Retinal pigment epithelial cell (primary cell): Measurements from ENCODE around the gene CDH13.

Experiments
- DNase-seq: peaks from one replicate; pipeline ENCODE4 v3.0.0-alpha.2; 2010; ENCODE audit warnings: low read depth
- H3K4me3 ChIP-seq: 2 replicates; pipeline ENCODE4 v1.5.1; 2011; ENCODE audit warnings: mild to moderate bottlenecking, low read length, control low read depth, moderate library complexity
- CTCF ChIP-seq: conservative IDR thresholded peaks from 2 replicates; pipeline ENCODE4 v1.5.1; 2011; ENCODE audit warnings: low read depth, low read length, control low read depth, inconsistent platforms

CDH13 gene

DNA sequence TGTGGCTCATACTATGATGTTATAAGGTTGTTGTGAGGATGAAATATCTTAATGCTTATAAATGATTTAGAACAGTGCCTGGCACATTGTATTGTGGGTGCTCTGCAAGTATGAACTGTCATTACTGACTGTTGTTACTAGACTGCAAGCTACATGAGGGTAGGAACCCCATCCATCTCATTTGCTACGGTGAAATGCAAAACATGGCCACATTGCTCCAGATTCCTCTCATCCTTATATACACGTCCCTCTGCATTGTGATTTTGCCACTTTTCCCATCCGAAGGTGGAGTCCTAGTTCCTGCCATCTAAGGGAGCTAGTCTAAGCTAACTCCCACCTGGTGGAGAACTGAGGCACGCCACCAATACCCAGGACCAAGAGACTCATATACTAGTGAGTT, 1210.8 kb downstream of the CDH13 start:
- no peak for DNase-seq
- no peak overlapping the region for H3K4me3 ChIP-seq
- TF ChIP-seq CTCF: no peak

GRCh38 chr16:83838151-83838550, 1211.4 kb downstream of the CDH13 start:
- TF ChIP-seq CTCF: no peak
- no peak overlapping the region for H3K4me3 ChIP-seq

GRCh38 chr16:83839561-83839960, 1212.8 kb downstream of the CDH13 start:
- TF ChIP-seq CTCF: no peak
- DNase-seq: no peak
- no peak overlapping the region for H3K4me3 ChIP-seq

More at GRCh38 chr16:83838151-83838550, 1211.4 kb downstream of the CDH13 start:
- no peak for DNase-seq

DNA sequence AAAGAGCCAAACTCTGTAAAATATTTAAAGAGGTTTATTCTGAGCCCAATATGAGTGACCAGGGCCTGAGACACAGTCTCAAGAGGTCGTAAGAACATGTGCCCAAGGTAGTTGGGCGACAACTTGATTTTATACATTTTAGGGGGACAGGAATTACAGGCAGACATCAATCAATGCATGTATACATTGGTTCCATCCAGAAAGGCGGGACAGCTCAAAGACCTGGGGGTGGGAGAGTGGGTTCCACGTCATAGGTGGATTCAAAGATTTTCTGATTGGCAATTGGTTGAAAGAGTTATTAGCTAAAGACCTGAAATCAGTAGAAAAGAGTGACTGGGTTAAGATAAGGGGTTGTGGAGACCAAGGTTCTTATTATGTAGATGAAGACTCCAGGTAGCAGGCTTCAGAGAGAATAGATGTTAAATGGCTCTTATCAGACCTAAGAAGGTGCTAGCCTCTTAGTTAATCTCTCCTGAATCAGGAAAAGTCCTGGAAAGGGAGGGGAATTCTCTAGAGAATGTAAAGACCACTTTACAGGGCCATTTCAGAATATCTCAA, 1213.4 kb downstream of the CDH13 start:
- no peak for DNase-seq
- H3K4me3 ChIP-seq: no peak overlapping the region
- no peak for TF ChIP-seq CTCF

DNA sequence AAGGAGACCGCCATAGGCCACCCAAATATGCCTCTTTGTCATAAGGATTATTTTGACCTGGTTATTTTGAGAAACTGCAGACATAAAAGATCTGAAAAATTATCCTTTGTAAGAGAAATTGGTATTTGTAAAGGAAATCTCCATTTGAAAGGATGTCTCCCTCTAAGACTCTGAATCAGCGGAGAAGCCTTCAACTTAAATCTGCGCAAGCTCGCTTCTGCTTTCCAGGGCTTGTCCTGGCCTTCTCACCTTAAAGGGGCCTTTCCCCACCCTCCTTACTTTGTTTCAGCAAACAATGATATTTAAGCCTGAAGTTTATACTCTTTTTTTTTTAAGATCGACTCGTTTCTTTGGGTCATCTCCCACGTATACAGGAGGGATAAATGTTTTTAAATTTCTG, 1215.5 kb downstream of the CDH13 start:
- no peak for DNase-seq
- no peak for TF ChIP-seq CTCF
- no peak overlapping the region for H3K4me3 ChIP-seq

GRCh38 chr16:83842756-83843507, 1216.2 kb downstream of the CDH13 start:
- DNase-seq: no peak
- H3K4me3 ChIP-seq: no peak overlapping the region
- no peak for TF ChIP-seq CTCF

DNA sequence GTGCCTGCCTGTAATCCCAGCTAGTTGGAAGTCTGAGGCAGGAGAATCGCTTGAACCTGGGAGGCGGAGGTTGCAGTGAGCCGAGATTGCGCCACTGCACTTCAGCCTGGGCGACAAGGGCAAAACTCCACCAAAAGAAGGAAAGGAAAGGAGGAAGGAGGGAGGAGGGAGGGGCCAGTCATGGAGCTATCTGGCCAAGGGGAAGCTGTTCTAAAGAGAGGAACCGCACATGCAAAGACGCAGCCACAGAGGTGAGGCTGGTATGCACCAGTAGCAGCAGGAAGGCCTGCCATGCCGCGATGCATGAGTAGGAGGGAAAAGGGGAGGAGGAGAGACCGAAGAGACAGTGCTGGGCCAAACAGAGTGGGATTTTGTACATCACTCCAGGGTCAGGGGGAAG, 1216.9 kb downstream of the CDH13 start:
- no peak for TF ChIP-seq CTCF
- H3K4me3 ChIP-seq: no peak overlapping the region
- DNase-seq: no peak
